GM21576 (cell line): ENCODE measurements around the gene PPDPF.
"Not testable (repeated sequence)": the region's sequence is repeated elsewhere in the genome, so short reads cannot be mapped to it uniquely, and the experiment has no call there.

Experiments used
- ATAC-seq: cut with Tn5 transposase; IDR thresholded peaks from one replicate; pipeline ENCODE4 v1.9.1; 2021; ENCODE audit warnings: mild to moderate bottlenecking, moderate library complexity; ENCODE audit not compliant: unreplicated experiment

The PPDPF gene

GRCh38 chr20:63561624-63562396, 41.2 kb downstream of the PPDPF start:
- ATAC-seq, result no peak

DNA sequence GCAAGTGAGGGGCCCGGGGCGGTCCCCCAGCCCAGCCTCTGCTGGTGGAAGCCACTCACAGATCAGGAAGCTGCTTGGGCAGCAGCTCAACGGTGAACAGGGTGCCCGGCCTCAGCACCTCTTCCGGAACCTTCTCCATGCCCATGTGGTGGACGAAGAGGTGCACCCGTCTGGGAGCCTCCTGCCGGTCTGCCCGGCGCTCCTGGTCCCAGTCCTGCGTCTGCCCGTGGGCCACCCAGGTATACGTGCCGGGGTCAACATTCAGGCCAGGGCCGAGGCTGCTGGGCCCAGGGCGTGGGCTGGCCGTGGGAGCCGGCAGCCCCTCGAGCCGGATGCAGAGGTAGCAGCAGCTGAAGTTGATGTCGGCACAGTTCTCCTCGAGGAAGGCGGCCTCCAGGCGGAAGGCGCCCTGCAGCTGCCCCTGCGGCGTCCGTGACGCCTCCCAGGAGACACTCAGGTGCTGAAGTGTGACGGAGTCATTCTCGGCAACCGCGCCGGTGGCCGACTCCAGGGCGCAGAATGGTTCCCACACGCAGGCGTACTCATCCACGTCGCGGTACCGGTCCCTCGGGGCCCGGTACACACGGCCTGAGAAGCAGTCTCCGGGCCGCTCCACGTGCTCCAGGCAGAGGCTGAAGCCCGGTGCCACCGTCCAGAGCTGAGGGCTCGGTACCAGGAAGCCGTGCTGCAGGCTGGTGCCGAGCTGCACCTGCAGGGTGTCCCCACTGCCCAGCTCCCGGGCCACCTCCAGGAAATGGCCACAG, 42.1 kb downstream of the PPDPF start:
- ATAC-seq, result no peak

DNA sequence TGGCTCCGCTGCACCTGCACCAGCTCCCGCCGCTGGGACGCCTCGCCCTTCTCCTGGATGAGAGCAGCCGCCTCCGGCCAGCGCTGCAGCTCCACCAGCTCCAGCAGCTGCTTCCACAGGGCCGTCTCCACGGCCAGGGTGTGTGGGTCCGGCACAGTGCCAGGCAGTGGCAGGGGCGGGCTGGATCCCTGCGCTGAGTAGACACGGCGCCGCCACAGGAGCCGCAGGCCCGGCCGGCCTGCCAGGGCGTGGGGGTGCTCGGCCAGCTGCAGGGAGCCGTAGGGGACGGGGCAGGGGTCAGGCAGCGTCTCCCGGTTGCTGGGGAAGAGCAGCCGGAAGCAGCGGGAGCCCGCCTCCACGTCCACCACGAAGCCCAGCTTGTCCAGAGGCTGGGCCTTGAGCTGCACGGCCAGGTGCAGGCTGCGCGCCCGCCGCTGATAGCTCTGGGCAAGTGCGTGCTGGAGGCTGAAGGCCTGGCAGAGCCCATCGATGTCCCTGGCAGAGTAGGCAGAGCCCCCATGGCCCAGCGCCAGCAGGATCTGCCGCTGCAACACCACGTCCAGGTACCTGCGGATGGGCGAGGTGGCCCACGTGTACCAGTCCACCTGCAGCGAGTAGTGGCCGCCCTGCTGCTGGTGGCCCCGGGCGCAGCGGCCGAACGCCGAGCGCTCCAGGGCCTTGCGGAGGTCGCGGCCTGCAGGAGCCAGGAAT, 42.8 kb downstream of the PPDPF start:
- no peak for ATAC-seq

DNA sequence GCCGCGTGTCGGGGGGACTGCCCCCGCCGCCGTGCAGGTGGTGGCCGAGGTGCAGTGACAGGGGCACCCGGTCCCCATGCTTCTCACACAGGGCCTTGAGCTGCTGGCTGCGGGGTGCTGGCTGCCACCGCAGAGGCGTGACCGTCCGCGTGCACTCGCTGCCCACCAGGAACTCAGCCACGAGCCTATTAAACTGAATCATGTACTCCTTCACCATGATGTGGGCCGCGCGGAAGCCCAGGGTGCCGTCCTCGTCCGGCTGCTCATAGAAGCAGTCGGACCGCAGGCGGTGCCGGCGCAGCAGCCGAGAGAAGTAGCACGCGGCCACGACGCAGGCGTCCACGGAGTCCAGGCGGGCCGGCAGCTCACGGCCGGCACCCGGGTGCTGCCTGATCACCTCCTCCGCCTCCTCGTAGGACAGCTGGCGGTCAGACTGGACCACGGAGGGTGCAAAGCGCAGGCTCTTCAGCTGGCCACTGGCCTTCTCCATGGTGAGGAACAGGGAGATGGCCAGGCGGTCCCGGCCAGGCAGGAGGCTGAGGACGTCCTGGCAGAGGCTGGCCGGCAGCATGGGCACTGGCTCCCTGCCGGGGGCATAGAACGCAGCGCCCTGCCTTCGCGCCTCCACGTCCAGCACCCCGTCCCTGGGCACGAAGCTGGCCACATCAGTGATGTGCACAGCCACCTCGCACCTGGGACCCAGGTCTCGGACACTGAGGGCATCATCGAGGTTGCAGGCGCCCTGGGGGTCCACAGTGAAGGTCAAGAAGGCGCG, 43.7 kb downstream of the PPDPF start:
- no peak for ATAC-seq

DNA sequence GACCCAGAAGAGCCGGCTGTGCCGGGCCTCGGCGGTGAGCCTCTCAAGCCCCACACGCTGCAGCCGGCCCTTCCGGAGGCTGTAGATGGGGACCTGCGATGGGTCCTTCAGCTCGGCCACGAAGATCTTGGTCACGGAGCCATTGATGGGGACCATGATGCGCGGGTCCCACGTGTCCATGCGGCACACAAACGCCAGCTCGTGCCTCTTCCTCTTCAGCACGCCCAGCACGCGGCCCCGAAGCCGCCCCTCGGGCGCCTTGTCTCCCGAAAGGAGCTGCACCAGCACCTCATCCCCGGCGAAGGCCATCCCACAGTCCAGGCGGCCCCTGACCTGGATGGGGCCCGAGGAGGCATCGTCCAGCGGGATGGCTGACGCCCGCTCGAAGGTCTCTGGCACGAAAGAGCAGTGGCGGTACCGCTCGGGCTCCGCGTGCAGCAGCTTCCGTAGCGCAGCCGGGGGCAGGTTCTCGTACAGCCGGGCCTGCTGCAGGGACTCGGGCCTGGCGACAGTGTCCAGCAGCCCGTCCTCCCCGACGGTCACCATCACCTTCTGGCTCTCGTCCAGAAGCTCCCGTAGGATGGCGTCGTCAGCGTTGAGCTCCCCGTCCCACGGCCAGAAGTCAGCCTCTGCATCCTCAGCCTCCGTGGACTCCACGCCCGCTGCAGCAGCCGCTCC, 44.6 kb downstream of the PPDPF start:
- ATAC-seq, result no peak

GRCh38 chr20:63565699-63566335, 45.3 kb downstream of the PPDPF start:
- no peak for ATAC-seq

DNA sequence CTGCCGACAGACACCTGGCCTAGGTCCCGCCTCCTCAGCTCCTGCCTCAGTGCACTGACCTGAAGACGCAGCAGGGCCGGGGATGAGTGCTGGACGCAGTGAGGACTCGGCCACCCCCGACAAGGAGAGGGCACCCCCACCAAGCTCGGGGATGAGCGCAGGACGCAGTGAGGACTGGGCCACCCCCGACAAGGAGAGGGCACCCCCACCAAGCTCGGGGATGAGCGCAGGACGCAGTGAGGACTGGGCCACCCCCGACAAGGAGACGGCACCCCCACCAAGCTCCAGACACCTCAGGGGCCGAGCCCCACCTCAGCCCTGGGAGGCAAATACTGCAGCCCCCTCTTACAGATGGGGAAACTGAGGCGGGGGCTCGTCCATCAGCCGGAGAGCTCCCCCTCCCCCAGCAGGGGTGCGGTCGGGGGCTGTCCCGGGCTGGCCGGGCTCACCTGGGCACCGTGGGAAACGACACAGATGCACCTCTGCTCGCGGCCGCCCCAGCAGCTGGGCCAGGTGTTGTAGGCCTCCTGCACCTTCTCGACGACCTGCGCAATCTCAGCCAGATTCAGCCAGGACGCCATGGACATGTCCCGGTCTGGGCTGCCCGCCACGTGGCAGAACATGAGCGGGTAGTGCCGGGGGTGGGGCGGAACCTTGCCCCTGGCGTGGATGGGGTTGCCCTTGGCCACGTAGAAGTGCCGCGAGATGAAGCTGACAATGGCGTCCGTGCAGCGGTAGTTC, 46.0 kb downstream of the PPDPF start:
- ATAC-seq, result no peak

GRCh38 chr20:63567136-63567385, 46.5 kb downstream of the PPDPF start:
- ATAC-seq, result no peak

DNA sequence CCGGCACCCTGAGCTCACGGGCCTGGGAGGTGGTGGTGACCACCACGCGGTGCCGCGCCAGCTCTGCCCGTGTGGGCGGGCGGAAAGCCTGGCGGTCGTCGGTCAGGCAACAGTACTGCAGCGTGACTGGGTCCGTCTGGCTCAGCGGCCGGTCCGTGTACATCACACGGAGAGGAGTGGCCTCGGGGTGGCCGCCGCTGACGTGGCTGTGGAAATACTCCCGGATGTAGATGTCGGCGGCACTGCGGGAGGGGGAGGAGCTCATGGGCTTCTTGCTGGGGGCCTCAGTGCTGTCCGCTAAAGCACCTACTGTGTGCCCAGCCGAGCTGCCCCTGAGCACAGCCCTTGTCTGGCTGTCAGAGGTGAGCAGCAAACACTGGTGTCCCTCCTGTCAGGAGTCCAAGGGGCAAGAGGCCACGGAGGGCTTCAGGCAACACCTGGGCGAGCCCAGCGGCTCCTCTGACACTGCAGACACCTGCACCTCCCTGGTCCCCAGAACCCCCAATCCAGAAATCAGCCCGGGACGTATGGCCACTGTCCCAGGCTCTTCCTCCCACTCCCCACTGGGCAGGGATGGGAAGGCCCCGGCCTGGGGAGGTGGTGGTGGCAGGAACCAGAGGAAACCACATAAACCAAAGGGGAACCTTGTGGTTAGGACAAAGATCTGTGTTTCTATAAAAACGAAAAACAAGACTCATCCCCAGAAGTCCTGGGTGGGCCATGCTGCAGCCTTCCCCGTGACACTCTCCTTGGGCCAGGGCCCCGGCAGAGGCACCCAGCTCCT, 47.0 kb downstream of the PPDPF start:
- ATAC-seq, result peak; percentile 56

DNA sequence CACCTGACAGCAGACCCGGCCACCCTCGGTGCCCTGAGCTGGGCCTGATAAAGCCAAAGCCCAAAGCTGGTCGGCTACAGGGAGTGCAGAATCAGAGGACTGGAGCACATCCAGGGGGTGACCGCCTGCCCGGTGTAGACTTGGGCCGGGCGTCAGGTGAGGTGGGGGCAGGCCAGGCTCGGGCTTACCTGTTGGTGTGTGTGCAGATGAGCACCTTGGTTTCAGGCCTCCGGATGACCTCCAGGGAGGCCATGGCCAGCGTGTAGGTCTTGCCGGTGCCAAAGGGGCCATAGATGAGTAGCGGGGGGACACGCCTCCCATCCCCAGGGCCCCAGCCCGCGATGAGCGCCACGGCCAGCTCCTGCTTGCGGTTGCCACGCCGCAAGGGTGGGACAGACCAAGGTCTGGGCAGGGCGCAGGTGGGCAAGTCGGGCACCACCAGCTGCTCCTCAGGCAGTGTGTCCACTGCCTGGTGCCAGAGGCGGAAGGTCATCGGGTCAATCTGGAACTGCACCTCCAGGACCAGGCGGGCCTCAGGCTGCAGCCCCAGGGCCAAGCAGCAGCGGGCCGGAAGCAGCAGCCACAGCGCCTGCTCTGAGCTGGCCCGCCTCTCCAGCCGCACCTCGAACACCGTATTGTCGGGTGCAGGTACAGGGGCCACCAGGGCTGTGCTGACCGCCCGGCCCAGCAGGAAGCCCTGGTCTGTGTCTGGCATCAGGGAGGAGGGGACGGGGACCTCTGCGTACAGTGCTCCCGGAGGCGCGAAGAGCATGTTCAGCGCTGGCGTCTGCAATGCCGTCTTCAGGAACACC, 47.8 kb downstream of the PPDPF start:
- peak; percentile 13 for ATAC-seq

DNA sequence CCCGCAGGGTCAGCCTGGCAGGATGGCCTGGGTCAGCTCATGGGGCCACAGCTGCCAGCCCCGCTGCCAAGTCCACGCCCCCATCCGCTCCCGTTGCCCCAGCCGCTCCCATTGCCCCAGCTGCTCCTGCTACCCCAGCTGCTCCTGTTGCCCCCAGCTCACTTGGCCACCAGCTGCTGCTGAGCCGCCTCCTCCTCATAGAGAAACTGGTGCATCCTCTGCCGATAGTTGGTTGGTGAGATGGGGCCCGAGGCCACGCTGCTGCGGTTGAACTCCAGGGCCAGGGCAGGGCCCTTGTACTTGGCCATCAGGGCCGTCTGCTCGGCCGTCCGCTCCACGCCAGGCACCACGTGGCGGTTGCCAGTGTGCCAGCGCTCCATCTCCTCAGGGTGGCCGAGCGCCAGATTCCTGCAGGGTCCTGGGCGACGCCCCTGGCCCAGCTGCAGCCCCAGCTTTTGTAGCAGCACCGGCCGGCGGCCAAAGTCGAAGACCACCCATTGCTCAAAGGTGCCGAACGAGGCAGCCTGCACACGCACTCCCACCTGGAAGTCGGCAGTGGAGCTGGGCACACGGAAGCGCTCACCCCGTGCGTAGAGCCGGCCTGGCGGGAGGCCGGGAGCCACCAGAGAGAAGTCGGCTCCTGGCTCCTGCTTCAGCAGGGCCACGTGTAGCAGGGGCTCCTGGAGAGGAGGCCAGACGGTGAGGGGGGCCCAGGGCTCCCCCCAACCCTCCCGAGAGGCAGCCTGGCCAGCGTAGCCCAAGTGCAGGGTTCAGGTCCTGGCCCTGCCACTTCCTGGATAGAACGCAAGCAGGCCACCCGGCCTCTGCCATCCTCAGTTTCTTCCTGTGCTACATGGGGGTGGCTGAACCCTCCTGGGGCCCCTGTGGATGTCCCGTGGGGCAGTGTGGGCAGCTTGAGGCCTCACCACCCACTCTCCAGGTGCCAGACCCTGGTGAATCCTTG, 48.7 kb downstream of the PPDPF start:
- ATAC-seq, result no peak

DNA sequence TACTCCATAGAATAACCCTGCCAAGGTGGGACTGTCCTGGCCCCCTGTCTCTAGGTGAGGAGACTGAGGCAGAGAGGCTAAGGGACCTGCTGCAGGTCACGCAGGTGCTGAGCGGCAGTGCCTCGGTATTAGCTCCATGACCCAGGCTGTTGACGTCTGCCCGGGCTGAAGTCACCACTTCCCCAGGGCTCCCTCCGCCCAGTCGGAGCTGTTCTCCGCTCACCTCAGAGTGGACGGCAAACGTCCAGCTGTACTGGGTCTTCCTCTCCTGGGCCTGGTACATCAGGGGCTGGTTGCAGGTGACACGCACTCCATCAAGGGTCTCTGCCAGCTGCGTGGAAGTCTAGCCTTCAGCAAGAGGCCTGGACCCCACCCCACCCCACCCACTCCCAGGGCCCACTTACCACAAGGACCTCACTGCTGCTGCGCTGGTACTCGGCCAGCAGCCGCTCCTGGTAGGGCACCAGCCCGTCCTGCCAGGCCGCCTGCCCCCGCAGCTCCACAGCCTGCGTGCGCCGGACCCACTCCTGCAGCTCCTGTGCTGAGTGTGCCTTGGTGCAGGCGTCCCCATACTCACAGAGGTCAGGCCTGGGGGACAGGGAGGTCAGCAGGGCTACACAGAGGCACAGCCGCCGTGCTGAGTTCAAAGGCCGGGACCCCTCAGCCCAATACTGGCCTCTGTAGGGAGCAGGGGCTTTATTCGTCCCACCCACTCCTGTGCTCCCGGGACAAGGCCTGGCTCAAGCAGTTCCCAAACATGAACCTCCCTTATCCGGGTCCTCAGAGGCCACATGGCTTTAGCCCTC, 49.9 kb downstream of the PPDPF start:
- no peak for ATAC-seq

GRCh38 chr20:63571087-63571478, 50.5 kb downstream of the PPDPF start:
- ATAC-seq, result not testable (repeated sequence)
